Measurements from ENCODE around the gene DNAJB1.

GRCh38 chr19:14494411-14494810, 23.8 kb downstream of the DNAJB1 start:
- TF ChIP-seq ATF7 (IDR thresholded peaks at IDR 0.05) = no peak
- no peak for TF ChIP-seq ATF7 (CRISPR knock-in tag; IDR thresholded peaks at IDR 0.05)
- TF ChIP-seq DMAP1 (CRISPR knock-in tag; IDR thresholded peaks at IDR 0.05) = no peak
- TF ChIP-seq EP300 (IDR thresholded peaks at IDR 0.05; ENCODE audit: low read depth in 2 of 2, low read length in 2 of 2) = no peak
- TF ChIP-seq EP300 (CRISPR knock-in tag; IDR thresholded peaks at IDR 0.05; ENCODE audit: borderline replicate concordance) = no peak
- TF ChIP-seq, protein P1, sequence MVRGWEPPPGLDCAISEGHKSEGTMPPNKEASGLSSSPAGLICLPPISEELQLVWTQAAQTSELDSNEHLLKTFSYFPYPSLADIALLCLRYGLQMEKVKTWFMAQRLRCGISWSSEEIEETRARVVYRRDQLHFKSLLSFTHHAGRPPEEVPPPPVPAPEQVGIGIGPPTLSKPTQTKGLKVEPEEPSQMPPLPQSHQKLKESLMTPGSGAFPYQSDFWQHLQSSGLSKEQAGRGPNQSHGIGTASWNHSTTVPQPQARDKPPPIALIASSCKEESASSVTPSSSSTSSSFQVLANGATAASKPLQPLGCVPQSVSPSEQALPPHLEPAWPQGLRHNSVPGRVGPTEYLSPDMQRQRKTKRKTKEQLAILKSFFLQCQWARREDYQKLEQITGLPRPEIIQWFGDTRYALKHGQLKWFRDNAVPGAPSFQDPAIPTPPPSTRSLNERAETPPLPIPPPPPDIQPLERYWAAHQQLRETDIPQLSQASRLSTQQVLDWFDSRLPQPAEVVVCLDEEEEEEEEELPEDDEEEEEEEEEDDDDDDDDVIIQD (CRISPR knock-in tag; IDR thresholded peaks at IDR 0.05; ENCODE audit: low read depth) = no peak
- TF ChIP-seq SIN3A (IDR thresholded peaks at IDR 0.05; ENCODE audit: borderline replicate concordance, low read depth, low read length) = no peak
- no peak for TF ChIP-seq AHR (CRISPR knock-in tag; IDR thresholded peaks at IDR 0.05)
- TF ChIP-seq, protein P2, sequence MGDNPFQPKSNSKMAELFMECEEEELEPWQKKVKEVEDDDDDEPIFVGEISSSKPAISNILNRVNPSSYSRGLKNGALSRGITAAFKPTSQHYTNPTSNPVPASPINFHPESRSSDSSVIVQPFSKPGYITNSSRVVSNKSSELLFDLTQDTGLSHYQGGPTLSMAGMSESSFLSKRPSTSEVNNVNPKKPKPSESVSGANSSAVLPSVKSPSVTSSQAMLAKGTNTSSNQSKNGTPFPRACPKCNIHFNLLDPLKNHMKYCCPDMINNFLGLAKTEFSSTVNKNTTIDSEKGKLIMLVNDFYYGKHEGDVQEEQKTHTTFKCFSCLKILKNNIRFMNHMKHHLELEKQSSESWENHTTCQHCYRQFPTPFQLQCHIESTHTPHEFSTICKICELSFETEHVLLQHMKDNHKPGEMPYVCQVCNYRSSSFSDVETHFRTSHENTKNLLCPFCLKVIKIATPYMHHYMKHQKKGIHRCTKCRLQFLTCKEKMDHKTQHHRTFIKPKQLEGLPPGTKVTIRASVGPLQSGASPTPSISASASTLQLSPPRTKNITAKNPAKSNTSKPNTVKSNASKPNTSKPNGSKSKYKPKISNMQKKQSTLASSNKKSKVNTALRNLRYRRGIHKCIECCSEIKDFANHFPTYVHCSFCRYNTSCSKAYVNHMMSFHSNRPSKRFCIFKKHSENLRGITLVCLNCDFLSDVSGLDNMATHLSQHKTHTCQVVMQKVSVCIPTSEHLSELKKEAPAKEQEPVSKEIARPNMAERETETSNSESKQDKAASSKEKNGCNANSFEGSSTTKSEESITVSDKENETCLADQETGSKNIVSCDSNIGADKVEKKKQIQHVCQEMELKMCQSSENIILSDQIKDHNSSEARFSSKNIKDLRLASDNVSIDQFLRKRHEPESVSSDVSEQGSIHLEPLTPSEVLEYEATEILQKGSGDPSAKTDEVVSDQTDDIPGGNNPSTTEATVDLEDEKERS (CRISPR knock-in tag; IDR thresholded peaks at IDR 0.05) = no peak
- TF ChIP-seq, protein P3, sequence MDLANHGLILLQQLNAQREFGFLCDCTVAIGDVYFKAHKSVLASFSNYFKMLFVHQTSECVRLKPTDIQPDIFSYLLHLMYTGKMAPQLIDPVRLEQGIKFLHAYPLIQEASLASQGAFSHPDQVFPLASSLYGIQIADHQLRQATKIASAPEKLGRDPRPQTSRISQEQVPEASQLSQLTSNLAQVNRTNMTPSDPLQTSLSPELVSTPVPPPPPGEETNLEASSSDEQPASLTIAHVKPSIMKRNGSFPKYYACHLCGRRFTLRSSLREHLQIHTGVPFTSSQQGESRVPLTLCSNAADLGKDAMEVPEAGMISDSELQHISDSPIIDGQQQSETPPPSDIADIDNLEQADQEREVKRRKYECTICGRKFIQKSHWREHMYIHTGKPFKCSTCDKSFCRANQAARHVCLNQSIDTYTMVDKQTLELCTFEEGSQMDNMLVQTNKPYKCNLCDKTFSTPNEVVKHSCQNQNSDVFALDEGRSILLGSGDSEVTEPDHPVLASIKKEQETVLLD (CRISPR knock-in tag; IDR thresholded peaks at IDR 0.05; ENCODE audit: low read depth) = no peak
- TF ChIP-seq, protein P4, sequence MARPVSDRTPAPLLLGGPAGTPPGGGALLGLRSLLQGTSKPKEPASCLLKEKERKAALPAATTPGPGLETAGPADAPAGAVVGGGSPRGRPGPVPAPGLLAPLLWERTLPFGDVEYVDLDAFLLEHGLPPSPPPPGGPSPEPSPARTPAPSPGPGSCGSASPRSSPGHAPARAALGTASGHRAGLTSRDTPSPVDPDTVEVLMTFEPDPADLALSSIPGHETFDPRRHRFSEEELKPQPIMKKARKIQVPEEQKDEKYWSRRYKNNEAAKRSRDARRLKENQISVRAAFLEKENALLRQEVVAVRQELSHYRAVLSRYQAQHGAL (CRISPR knock-in tag; IDR thresholded peaks at IDR 0.05; ENCODE audit: not compliant biosample characterization) = no peak
- no peak for TF ChIP-seq ZBTB34 (CRISPR knock-in tag; IDR thresholded peaks at IDR 0.05)
- no peak for TF ChIP-seq CTCF (CRISPR knock-in tag; IDR thresholded peaks at IDR 0.05)
- no peak for TF ChIP-seq CEBPB (IDR thresholded peaks at IDR 0.05; ENCODE audit: borderline replicate concordance, low read depth, low read length)
